ENCODE data around the gene GCNT4.

The GCNT4 gene

GRCh38 chr5:75010838-75011237, 41.5 kb downstream of the GCNT4 start:
- DNase-seq: no peak

GRCh38 chr5:75009556-75010345, 42.6 kb downstream of the GCNT4 start:
- DNase-seq: no peak

GRCh38 chr5:75006865-75007822, 45.2 kb downstream of the GCNT4 start:
- no peak for DNase-seq

GRCh38 chr5:75005561-75005960, 46.8 kb downstream of the GCNT4 start:
- DNase-seq: no peak
